ENCODE data around the gene FOXRED1.

DNA sequence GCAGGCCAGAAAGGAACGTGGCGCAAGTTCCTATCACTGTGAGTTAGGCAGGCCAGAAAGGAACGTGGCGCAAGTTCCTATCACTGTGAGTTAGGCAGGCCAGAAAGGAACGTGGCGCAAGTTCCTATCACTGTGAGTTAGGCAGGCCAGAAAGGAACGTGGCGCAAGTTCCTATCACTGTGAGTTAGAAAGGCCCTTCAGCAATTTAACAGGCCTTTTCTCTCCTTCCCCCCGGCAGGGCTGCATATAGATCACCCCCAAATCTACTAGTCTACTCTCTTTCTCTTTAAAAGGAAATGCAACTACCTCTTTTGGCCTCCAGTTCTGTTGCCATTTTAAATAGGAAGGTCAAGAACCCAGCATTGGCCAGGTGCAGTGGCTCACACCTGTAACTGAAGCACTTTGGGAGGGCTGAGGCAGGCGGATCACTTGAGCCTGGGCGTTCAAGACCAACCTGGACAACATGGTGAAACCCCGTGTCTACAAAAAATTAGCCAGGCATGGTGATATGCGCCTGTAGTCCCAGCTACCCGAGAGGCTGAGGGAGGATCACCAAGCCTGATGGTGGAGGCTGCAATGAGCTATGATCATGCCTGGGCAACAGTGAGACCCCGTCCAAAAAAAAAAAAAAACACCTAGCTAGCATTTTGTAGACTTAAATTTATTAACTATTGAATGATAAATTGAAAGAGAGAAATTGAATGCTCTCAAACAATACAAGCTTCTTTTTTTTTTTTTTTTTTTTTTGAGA lies 42.4 kb upstream of the FOXRED1 start:
- TF ChIP-seq, protein P1, sequence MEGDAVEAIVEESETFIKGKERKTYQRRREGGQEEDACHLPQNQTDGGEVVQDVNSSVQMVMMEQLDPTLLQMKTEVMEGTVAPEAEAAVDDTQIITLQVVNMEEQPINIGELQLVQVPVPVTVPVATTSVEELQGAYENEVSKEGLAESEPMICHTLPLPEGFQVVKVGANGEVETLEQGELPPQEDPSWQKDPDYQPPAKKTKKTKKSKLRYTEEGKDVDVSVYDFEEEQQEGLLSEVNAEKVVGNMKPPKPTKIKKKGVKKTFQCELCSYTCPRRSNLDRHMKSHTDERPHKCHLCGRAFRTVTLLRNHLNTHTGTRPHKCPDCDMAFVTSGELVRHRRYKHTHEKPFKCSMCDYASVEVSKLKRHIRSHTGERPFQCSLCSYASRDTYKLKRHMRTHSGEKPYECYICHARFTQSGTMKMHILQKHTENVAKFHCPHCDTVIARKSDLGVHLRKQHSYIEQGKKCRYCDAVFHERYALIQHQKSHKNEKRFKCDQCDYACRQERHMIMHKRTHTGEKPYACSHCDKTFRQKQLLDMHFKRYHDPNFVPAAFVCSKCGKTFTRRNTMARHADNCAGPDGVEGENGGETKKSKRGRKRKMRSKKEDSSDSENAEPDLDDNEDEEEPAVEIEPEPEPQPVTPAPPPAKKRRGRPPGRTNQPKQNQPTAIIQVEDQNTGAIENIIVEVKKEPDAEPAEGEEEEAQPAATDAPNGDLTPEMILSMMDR (IDR thresholded peaks at IDR 0.05), result no peak
- no peak for TF ChIP-seq POLR2A (IDR thresholded peaks at IDR 0.05)
